Endodermal cell (in vitro differentiated cells): Measurements from ENCODE around the gene PAN3. TPM values are rescaled to one million over a fixed set of nuclear protein-coding genes. Genes with fewer than 3 reads are reported as not detected.

Source experiments
- DNase-seq: peaks from one replicate; pipeline ENCODE4 v3.0.0-alpha.2; 2017
- H3K27ac ChIP-seq: 2 replicates; pipeline ENCODE4 v1.5.1; 2013; ENCODE audit warnings: mild to moderate bottlenecking, low read depth, low read length, moderate library complexity
- H3K27me3 ChIP-seq: 2 replicates; pipeline ENCODE4 v1.6.1; 2013; ENCODE audit warnings: mild to moderate bottlenecking, low read length, moderate library complexity; ENCODE audit not compliant: insufficient read depth, control insufficient read depth, poor library complexity, severe bottlenecking
- H3K36me3 ChIP-seq: 2 replicates; pipeline ENCODE4 v1.7.0; 2013; ENCODE audit warnings: mild to moderate bottlenecking, low read length, moderate library complexity; ENCODE audit not compliant: control insufficient read depth, insufficient read depth
- H3K4me1 ChIP-seq: one replicate; pipeline ENCODE4 v1.7.0; 2013; ENCODE audit warnings: low read length; ENCODE audit not compliant: control insufficient read depth, insufficient read depth
- H3K4me3 ChIP-seq: 2 replicates; pipeline ENCODE4 v1.5.1; 2013; ENCODE audit warnings: mild to moderate bottlenecking, low read length, moderate library complexity
- H3K9ac ChIP-seq: 2 replicates; pipeline ENCODE4 v1.6.1; 2013; ENCODE audit warnings: mild to moderate bottlenecking, low read length, moderate library complexity; ENCODE audit not compliant: poor library complexity, severe bottlenecking; ENCODE audit errors: extremely low read depth
- H3K9me3 ChIP-seq: 2 replicates; pipeline ENCODE4 v1.6.1; 2013; ENCODE audit warnings: mild to moderate bottlenecking, low read length, moderate library complexity; ENCODE audit not compliant: control insufficient read depth
- H3K27ac Mint-ChIP-seq: 2 replicates; pipeline ENCODE4 v1.8.0; 2020; ENCODE audit warnings: mixed read lengths
- H3K27me3 Mint-ChIP-seq: 2 replicates; pipeline ENCODE4 v1.8.0; 2021; ENCODE audit warnings: mild to moderate bottlenecking, mixed read lengths; ENCODE audit not compliant: insufficient read depth
- H3K36me3 Mint-ChIP-seq: 2 replicates; pipeline ENCODE4 v1.8.0; 2020; ENCODE audit warnings: low read depth, mixed read lengths
- H3K4me1 Mint-ChIP-seq: 2 replicates; pipeline ENCODE4 v1.8.0; 2020; ENCODE audit warnings: mixed read lengths
- H3K4me3 Mint-ChIP-seq: 2 replicates; pipeline ENCODE4 v1.8.0; 2020; ENCODE audit warnings: mild to moderate bottlenecking, moderate library complexity, mixed read lengths
- H3K9me3 Mint-ChIP-seq: 2 replicates; pipeline ENCODE4 v1.8.0; 2020; ENCODE audit warnings: mild to moderate bottlenecking, mixed read lengths
- WGBS, 2 experiments: methylation state at CpG; one replicate each; pipeline versions ENCODE4 v1.1.5 to v1.1.7; 2013; ENCODE audit warnings: missing lambda C conversion rate in 2 of 2, mixed read lengths in 1 of 2; ENCODE audit not compliant: insufficient coverage in 1 of 2, insufficient read length in 1 of 2; 5-methylcytosine and 5-hydroxymethylcytosine counted together
- total RNA-seq, 2 donors: library from RNA; stranded (reverse); fragmentation: NEBNext Ultra II Directional in 1 of 2; extraction: Animal tissue kit (Norgen Biotek cat#: 25700) in 1 of 2; gene quantifications; 2 replicates in 1 of 2; 3 replicates in 1 of 2; pipeline ENCODE4 v1.2.1, GENCODE V29; 2021
- TF ChIP-seq, protein P1 (sequence below): fragments of 200-600 bp; sonication (generic); conservative IDR thresholded peaks from 2 replicates; pipeline ENCODE4 v1.5.0; 2021; ENCODE audit warnings: antibody characterized with exemption, mild to moderate bottlenecking

Gene PAN3
- total RNA-seq, 2 donors from 2014 or later, result 73.5 to 73.8 TPM

GRCh38 chr13:28319528-28319927 is 181.2 kb downstream of the PAN3 start:
- Histone ChIP-seq H3K9ac (no peak overlapping the region), H3K27ac (no peak overlapping the region), H3K36me3 (no peaks in the 10 kb centered on the region), H3K9me3 (no peaks in the 10 kb centered on the region), H3K4me1 (peaks cover 18% of the 10 kb centered on the region), H3K4me3 (no peak overlapping the region), H3K27me3 (no peaks in the 10 kb centered on the region)
- 95 to 98% methylated on average over 5 of the region's 5 CpGs for WGBS, 2 experiments
- H3K27me3 Mint-ChIP-seq, result no peaks in the 10 kb centered on the region
- TF ChIP-seq, protein P1, sequence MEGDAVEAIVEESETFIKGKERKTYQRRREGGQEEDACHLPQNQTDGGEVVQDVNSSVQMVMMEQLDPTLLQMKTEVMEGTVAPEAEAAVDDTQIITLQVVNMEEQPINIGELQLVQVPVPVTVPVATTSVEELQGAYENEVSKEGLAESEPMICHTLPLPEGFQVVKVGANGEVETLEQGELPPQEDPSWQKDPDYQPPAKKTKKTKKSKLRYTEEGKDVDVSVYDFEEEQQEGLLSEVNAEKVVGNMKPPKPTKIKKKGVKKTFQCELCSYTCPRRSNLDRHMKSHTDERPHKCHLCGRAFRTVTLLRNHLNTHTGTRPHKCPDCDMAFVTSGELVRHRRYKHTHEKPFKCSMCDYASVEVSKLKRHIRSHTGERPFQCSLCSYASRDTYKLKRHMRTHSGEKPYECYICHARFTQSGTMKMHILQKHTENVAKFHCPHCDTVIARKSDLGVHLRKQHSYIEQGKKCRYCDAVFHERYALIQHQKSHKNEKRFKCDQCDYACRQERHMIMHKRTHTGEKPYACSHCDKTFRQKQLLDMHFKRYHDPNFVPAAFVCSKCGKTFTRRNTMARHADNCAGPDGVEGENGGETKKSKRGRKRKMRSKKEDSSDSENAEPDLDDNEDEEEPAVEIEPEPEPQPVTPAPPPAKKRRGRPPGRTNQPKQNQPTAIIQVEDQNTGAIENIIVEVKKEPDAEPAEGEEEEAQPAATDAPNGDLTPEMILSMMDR, result no peak
- H3K4me3 Mint-ChIP-seq, result no peak overlapping the region
- H3K4me1 Mint-ChIP-seq, result peaks cover 22% of the 10 kb centered on the region
- no peak for DNase-seq
- no peaks in the 10 kb centered on the region for H3K36me3 Mint-ChIP-seq
- no peaks in the 10 kb centered on the region for H3K9me3 Mint-ChIP-seq
- H3K27ac Mint-ChIP-seq, result no peak overlapping the region

DNA sequence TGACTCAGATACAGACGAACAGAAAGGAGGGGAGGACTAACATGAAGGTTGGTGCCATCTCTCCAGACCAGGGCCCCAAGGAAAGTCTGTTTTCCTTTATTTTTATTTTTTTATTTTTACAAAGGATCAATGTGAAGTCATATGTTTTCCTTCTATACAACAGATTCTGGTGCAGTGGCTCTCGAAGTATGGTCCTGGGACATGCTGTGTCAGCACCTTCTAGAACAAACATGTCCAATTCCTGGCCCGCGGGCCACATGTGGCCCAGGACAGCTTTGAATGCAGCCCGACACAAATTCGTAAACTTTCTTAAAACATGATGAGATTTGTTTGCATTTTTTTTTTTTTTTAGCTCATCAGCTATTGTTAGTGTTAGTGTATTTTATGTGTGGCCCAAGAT is 181.9 kb downstream of the PAN3 start:
- H3K9me3 Mint-ChIP-seq, result no peaks in the 10 kb centered on the region

DNA sequence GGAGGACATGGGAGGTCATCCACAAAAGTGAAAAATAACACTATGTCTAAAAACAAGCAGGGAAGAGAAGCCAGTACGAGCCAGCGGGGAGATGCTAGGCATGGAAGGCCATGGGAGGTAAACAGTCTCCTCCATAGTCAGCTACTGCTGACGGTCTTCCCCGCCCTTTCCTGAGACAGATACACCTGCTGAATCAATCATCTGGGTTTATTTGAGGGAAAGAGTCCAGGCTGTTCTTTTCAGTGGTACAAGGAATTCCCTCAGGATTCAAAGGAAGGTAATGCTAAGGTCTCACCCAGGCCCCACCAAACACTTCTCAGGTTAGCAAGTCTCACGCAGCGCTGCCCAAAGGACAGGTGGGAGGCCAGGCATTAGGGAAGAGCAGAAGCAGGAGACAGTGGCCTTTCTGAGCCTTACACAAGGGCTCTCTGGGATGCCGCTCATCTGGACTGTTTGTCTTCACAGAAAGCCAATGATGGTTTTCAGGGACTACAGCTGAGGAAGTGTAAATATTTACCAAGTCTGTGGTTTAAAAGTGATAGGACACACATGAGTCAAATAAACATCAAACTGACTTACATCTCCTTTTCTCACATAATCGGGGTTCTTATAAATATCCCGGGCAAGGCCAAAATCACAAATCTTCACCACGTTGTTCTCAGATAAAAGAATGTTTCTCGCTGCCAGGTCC is 182.7 kb downstream of the PAN3 start:
- WGBS, 2 experiments, result 87 to 91% methylated on average over 11 of the region's 11 CpGs
- Mint-ChIP-seq H3K9me3 (no peaks in the 10 kb centered on the region), H3K4me3 (no peak overlapping the region), H3K4me1 (peaks cover 20% of the 10 kb centered on the region), H3K36me3 (no peaks in the 10 kb centered on the region), H3K27ac (no peak overlapping the region), H3K27me3 (no peaks in the 10 kb centered on the region)
- H3K4me3 ChIP-seq, result no peak overlapping the region
- TF ChIP-seq, protein P1, result no peak
- no peaks in the 10 kb centered on the region for H3K27me3 ChIP-seq
- DNase-seq, result no peak
- H3K4me1 ChIP-seq, result peaks cover 18% of the 10 kb centered on the region
- no peaks in the 10 kb centered on the region for H3K9me3 ChIP-seq
- no peak overlapping the region for H3K9ac ChIP-seq
- no peak overlapping the region for H3K27ac ChIP-seq
- no peaks in the 10 kb centered on the region for H3K36me3 ChIP-seq

More for the DNA sequence above, 181.9 kb downstream of the PAN3 start:
- H3K27ac Mint-ChIP-seq, result no peak overlapping the region
- H3K4me1 Mint-ChIP-seq, result peaks cover 23% of the 10 kb centered on the region
- H3K4me3 Mint-ChIP-seq, result no peak overlapping the region
- Histone ChIP-seq H3K9me3 (no peaks in the 10 kb centered on the region), H3K27me3 (no peaks in the 10 kb centered on the region), H3K4me1 (peaks cover 18% of the 10 kb centered on the region), H3K9ac (no peak overlapping the region), H3K36me3 (no peaks in the 10 kb centered on the region), H3K4me3 (no peak overlapping the region), H3K27ac (no peak overlapping the region)
- no peaks in the 10 kb centered on the region for H3K36me3 Mint-ChIP-seq
- DNase-seq, result no peak
- no peaks in the 10 kb centered on the region for H3K27me3 Mint-ChIP-seq
- TF ChIP-seq, protein P1, result no peak
- WGBS, 2 experiments, result 93 to 96% methylated on average over 4 to 6 of the region's 6 CpGs
